ENCODE data around the gene DMBT1. TPM values are rescaled to one million over a fixed set of nuclear protein-coding genes. Genes with fewer than 3 reads are reported as not detected.

Gene DMBT1
- total and polyA plus RNA-seq, 2 experiments from 2014 or later: not detected

GRCh38 chr10:122638106-122638505 is 77.6 kb downstream of the DMBT1 start:
- Histone ChIP-seq H3K36me3 (no peaks in the 10 kb centered on the region), H3K4me3 (no peak overlapping the region), H3K9me3 (ENCODE audit: low read depth) (no peaks in the 10 kb centered on the region), H3K4me1 (ENCODE audit: low read depth) (peaks cover 15% of the 10 kb centered on the region), H3K27ac (no peak overlapping the region), H3K27me3 (no peaks in the 10 kb centered on the region)
- no peak for TF ChIP-seq CTCF (IDR thresholded peaks at IDR 0.05; ENCODE audit: low read depth, low read length)
- DNase-seq (ENCODE audit: low read depth in 1 of 2, low spot score in 1 of 2): no peak

- Histone ChIP-seq H3K27ac (no peak overlapping the region), H3K27me3 (no peaks in the 10 kb centered on the region), H3K4me1 (ENCODE audit: low read depth) (peaks cover 15% of the 10 kb centered on the region), H3K36me3 (no peaks in the 10 kb centered on the region), H3K9me3 (ENCODE audit: low read depth) (no peaks in the 10 kb centered on the region), H3K4me3 (no peak overlapping the region)
- no peak for TF ChIP-seq CTCF (IDR thresholded peaks at IDR 0.05; ENCODE audit: low read depth, low read length)
- DNase-seq (ENCODE audit: low read depth in 1 of 2, low spot score in 1 of 2): no peak
These were observed 79.2 kb downstream of the DMBT1 start for GRCh38 chr10:122639801-122640200.

- DNase-seq (ENCODE audit: low read depth in 1 of 2, low spot score in 1 of 2): no peak
- H3K36me3 ChIP-seq: no peaks in the 10 kb centered on the region
- H3K9me3 ChIP-seq (ENCODE audit: low read depth): no peaks in the 10 kb centered on the region
- no peak overlapping the region for H3K4me3 ChIP-seq
- peaks cover 15% of the 10 kb centered on the region for H3K4me1 ChIP-seq (ENCODE audit: low read depth)
- H3K27me3 ChIP-seq: no peaks in the 10 kb centered on the region
- H3K27ac ChIP-seq: no peak overlapping the region
- no peak for TF ChIP-seq CTCF (IDR thresholded peaks at IDR 0.05; ENCODE audit: low read depth, low read length)
These were observed 80.4 kb downstream of the DMBT1 start for GRCh38 chr10:122640921-122641320.

GRCh38 chr10:122642726-122643605 is 82.4 kb downstream of the DMBT1 start:
- Histone ChIP-seq H3K9me3 (ENCODE audit: low read depth) (no peaks in the 10 kb centered on the region), H3K4me1 (ENCODE audit: low read depth) (no peaks in the 10 kb centered on the region), H3K27me3 (no peaks in the 10 kb centered on the region), H3K36me3 (no peaks in the 10 kb centered on the region), H3K27ac (no peak overlapping the region), H3K4me3 (no peak overlapping the region)
- no peak for TF ChIP-seq CTCF (IDR thresholded peaks at IDR 0.05; ENCODE audit: low read depth, low read length)
- no peak for DNase-seq (ENCODE audit: low read depth in 1 of 2, low spot score in 1 of 2)

- TF ChIP-seq CTCF (IDR thresholded peaks at IDR 0.05; ENCODE audit: low read depth, low read length): no peak
- Histone ChIP-seq H3K4me3 (no peak overlapping the region), H3K9me3 (ENCODE audit: low read depth) (no peaks in the 10 kb centered on the region), H3K27me3 (no peaks in the 10 kb centered on the region), H3K27ac (no peak overlapping the region), H3K4me1 (ENCODE audit: low read depth) (no peaks in the 10 kb centered on the region), H3K36me3 (no peaks in the 10 kb centered on the region)
- DNase-seq (ENCODE audit: low read depth in 1 of 2, low spot score in 1 of 2): no peak
These were observed 83.5 kb downstream of the DMBT1 start for GRCh38 chr10:122643931-122644534.

Data from cardiac muscle cell (in vitro differentiated cells and primary cell).